Right atrium auricular region (tissue), 2 donors: ENCODE data around the gene PRB2. TPM values are rescaled to one million over a fixed set of nuclear protein-coding genes. Genes with fewer than 3 reads are reported as not detected.
"Not testable (repeated sequence)": the region's sequence is repeated elsewhere in the genome, so short reads cannot be mapped to it uniquely, and the experiment has no call there.

Experiments
- DNase-seq: peaks from one replicate; pipeline ENCODE4 v3.0.0-alpha.2; 2019; ENCODE audit warnings: low spot score
- H3K27ac ChIP-seq, 2 donors: fragments of 200-600 bp; sonication (generic); 1 replicate in 1 of 2; 2 replicates in 1 of 2; pipeline ENCODE4 v1.5.1; 2016 to 2019
- H3K27me3 ChIP-seq, 2 donors: fragments of 200-600 bp; sonication (generic); one replicate each; pipeline versions ENCODE4 v1.5.1 to v1.6.0; 2017 to 2019
- H3K36me3 ChIP-seq: fragments of 200-600 bp; sonication (generic); one replicate; pipeline ENCODE4 v1.5.1; 2016
- H3K4me1 ChIP-seq, 2 donors: fragments of 200-600 bp; sonication (generic); one replicate each; pipeline versions ENCODE4 v1.5.1 to v1.6.0; 2017 to 2019
- H3K4me3 ChIP-seq, 2 donors: fragments of 200-600 bp; sonication (generic); 1 replicate in 1 of 2; 2 replicates in 1 of 2; pipeline ENCODE4 v1.5.1; 2017 to 2019; ENCODE audit warnings: mild to moderate bottlenecking in 1 of 2, moderate library complexity in 1 of 2
- H3K9me3 ChIP-seq, 2 donors: fragments of 200-600 bp; sonication (generic); one replicate each; pipeline ENCODE4 v1.5.1; 2019
- CTCF ChIP-seq, 2 donors: fragments of 200-600 bp; sonication (generic); IDR thresholded peaks; one replicate each; pipeline ENCODE4 v1.5.1; 2019; ENCODE audit warnings: antibody characterized with exemption in 2 of 2
- total RNA-seq, 2 donors: library from RNA; depleted of rRNA; stranded (reverse); fragments of >200 nt; gene quantifications; one replicate each; pipeline ENCODE4 v1.1.0, GENCODE V29; 2016

The PRB2 gene
- not detected for total RNA-seq

- not testable (repeated sequence) for H3K4me1 ChIP-seq, H3K27ac ChIP-seq, H3K4me3 ChIP-seq, H3K36me3 ChIP-seq, H3K9me3 ChIP-seq, H3K27me3 ChIP-seq, DNase-seq
Observed at GRCh38 chr12:11395467-11395866, at the start of gene PRB2. TSS of gene PRB2 (minus strand) at chr12:11395567. CDS start at chr12:11395529, 38 bp downstream.

GRCh38 chr12:11437966-11438365 lies 42.6 kb upstream of the PRB2 start:
- Histone ChIP-seq H3K4me3 (no peak overlapping the region), H3K36me3 (no peaks in the 10 kb centered on the region), H3K27ac (no peak overlapping the region), H3K4me1 (no peaks in the 10 kb centered on the region), H3K9me3 (no peaks in the 10 kb centered on the region), H3K27me3 (no peaks in the 10 kb centered on the region)
- TF ChIP-seq CTCF (IDR thresholded peaks at IDR 0.05), result no peak
- no peak for DNase-seq

- no peaks in the 10 kb centered on the region for H3K36me3 ChIP-seq
- H3K9me3 ChIP-seq, result no peaks in the 10 kb centered on the region
- no peaks in the 10 kb centered on the region for H3K27me3 ChIP-seq
- no peak for TF ChIP-seq CTCF (IDR thresholded peaks at IDR 0.05)
- H3K27ac ChIP-seq, result no peak overlapping the region
- no peak overlapping the region for H3K4me3 ChIP-seq
- DNase-seq, result no peak
- no peaks in the 10 kb centered on the region for H3K4me1 ChIP-seq
Observed at GRCh38 chr12:11433664-11434063, 38.3 kb upstream of the PRB2 start.

- no peaks in the 10 kb centered on the region for H3K36me3 ChIP-seq
- no peaks in the 10 kb centered on the region for H3K9me3 ChIP-seq
- H3K4me3 ChIP-seq, result no peak overlapping the region
- H3K27ac ChIP-seq, result no peak overlapping the region
- no peaks in the 10 kb centered on the region for H3K4me1 ChIP-seq
- no peaks in the 10 kb centered on the region for H3K27me3 ChIP-seq
- TF ChIP-seq CTCF (IDR thresholded peaks at IDR 0.05), result no peak
- DNase-seq, result no peak
Observed at GRCh38 chr12:11431486-11431885, 36.1 kb upstream of the PRB2 start.

- Histone ChIP-seq H3K4me3 (no peak overlapping the region), H3K27ac (no peak overlapping the region), H3K36me3 (no peaks in the 10 kb centered on the region), H3K27me3 (no peaks in the 10 kb centered on the region), H3K9me3 (no peaks in the 10 kb centered on the region), H3K4me1 (no peaks in the 10 kb centered on the region)
- no peak for DNase-seq
- TF ChIP-seq CTCF (IDR thresholded peaks at IDR 0.05), result no peak
Observed at GRCh38 chr12:11427341-11427740, 32.0 kb upstream of the PRB2 start.

- no peak for DNase-seq
- Histone ChIP-seq H3K4me1 (no peaks in the 10 kb centered on the region), H3K27ac (no peak overlapping the region), H3K36me3 (no peaks in the 10 kb centered on the region), H3K27me3 (no peaks in the 10 kb centered on the region), H3K4me3 (no peak overlapping the region), H3K9me3 (no peaks in the 10 kb centered on the region)
- TF ChIP-seq CTCF (IDR thresholded peaks at IDR 0.05), result no peak
Observed at GRCh38 chr12:11412731-11413130, 17.4 kb upstream of the PRB2 start.
